K562 (cell line): ENCODE measurements around the gene SNRPA. TPM values are rescaled to one million over a fixed set of nuclear protein-coding genes. Genes with fewer than 3 reads are reported as not detected.

Experiments
- ATF3 ChIP-seq, 2 experiments: fragments of 450-650 bp in 1 of 2; sonication (generic) in 1 of 2; formaldehyde crosslinking in 1 of 2; IDR thresholded peaks in 1 of 2; conservative IDR thresholded peaks in 1 of 2; 2 replicates each; pipeline versions ENCODE4 v1.6.1 to v1.8.1; 2016 to 2023; ENCODE audit warnings: mild to moderate bottlenecking in 2 of 2, moderate library complexity in 2 of 2, inconsistent platforms in 1 of 2, missing genetic modification reagents in 1 of 2
- CCAR2 ChIP-seq: fragments of 200-400 bp; formaldehyde crosslinking; IDR thresholded peaks from 2 replicates; pipeline ENCODE4 v1.6.1; 2017; ENCODE audit warnings: mild to moderate bottlenecking, low read depth, low read length
- ESRRB ChIP-seq: fragments of 250-450 bp; sonication (Bioruptor Pico); IDR thresholded peaks from 2 replicates; pipeline ENCODE4 v1.5.0; 2020; ENCODE audit warnings: mild to moderate bottlenecking, moderate library complexity, borderline replicate concordance
- ETS1 ChIP-seq: conservative IDR thresholded peaks from 2 replicates; pipeline ENCODE4 v1.6.1; 2011; ENCODE audit warnings: low read depth, mild to moderate bottlenecking, low read length; ENCODE audit not compliant: control insufficient read depth
- HNRNPH1 ChIP-seq: fragments of 200-400 bp; formaldehyde crosslinking; optimal IDR thresholded peaks from 2 replicates; pipeline ENCODE3; 2017; ENCODE audit warnings: low read depth, mild to moderate bottlenecking, low read length, moderate library complexity
- HSF4 ChIP-seq: fragments of 250-450 bp; sonication (Bioruptor Pico); IDR thresholded peaks from 2 replicates; pipeline ENCODE4 v2.1.2; 2022; ENCODE audit warnings: mild to moderate bottlenecking, moderate library complexity, borderline replicate concordance
- KHSRP ChIP-seq: fragments of 450-650 bp; IDR thresholded peaks from 2 replicates; pipeline ENCODE4 v1.6.1; 2017
- PHF21A ChIP-seq: fragments of 450-650 bp; IDR thresholded peaks from 2 replicates; pipeline ENCODE4 v1.6.1; 2017; ENCODE audit warnings: low read depth, borderline replicate concordance
- SETDB1 ChIP-seq: IDR thresholded peaks from one replicate; pipeline ENCODE4 v1.6.1; 2012; ENCODE audit warnings: low read length, control low read depth, inconsistent platforms
- TCF7L2 ChIP-seq: fragments of 150-350 bp; IDR thresholded peaks from 2 replicates; pipeline ENCODE4 v1.6.1; 2016; ENCODE audit warnings: low read depth, mild to moderate bottlenecking, low read length, moderate library complexity
- ZNF3 ChIP-seq: fragments of 250-450 bp; sonication (Bioruptor Pico); IDR thresholded peaks from 2 replicates; pipeline ENCODE4 v1.5.0; 2021; ENCODE audit warnings: mild to moderate bottlenecking, moderate library complexity
- polyA plus RNA-seq, 8 experiments: library from polyadenylated mRNA; depleted of rRNA in 4 of 8; stranded (reverse) in 5 of 8; unstranded in 3 of 8; fragments of >200 nt; fragmentation: Nextera tagmentation in 2 of 8; fragmentation: Illumina TruSeq in 1 of 8; extraction: Ambion mirVana in 2 of 8; extraction: Trizol in 1 of 8; gene quantifications; 2 replicates each; pipeline versions ENCODE4 v1.2.1 to v1.2.3, GENCODE V29; 2011 to 2014; ENCODE audit warnings: inconsistent platforms in 1 of 8, missing spikeins in 1 of 8
- total RNA-seq, 7 experiments: library from RNA; depleted of rRNA in 6 of 7; stranded (reverse); fragments of >200 nt in 6 of 7; fragmentation: Illumina TruSeq in 2 of 7; extraction: Trizol in 2 of 7; gene quantifications; 2 replicates each; pipeline versions ENCODE4 v1.2.1 to v1.2.3, GENCODE V29; 2011 to 2021; ENCODE audit warnings: low replicate concordance in 1 of 7
- TF ChIP-seq, protein P1 (sequence below), 2 experiments: IDR thresholded peaks in 1 of 2; conservative IDR thresholded peaks in 1 of 2; 2 replicates each; pipeline ENCODE4 v1.6.1; 2016; ENCODE audit warnings: low read depth in 2 of 2, mild to moderate bottlenecking in 1 of 2, missing compliant biosample characterization in 1 of 2, missing genetic modification characterization in 1 of 2, moderate library complexity in 1 of 2
- TF ChIP-seq, protein P2 (sequence below): sonication (generic); formaldehyde crosslinking; IDR thresholded peaks from 2 replicates; pipeline ENCODE4 v1.8.1; 2023; ENCODE audit warnings: mild to moderate bottlenecking, missing genetic modification reagents
- TF ChIP-seq, protein P3 (sequence below): sonication (generic); IDR thresholded peaks from 2 replicates; pipeline ENCODE4 v1.6.1; 2016
- TF ChIP-seq, protein P4 (sequence below): fragments of 450-650 bp; IDR thresholded peaks from 2 replicates; pipeline ENCODE4 v1.6.1; 2017; ENCODE audit warnings: antibody characterized with exemption

Gene SNRPA
- total and polyA plus RNA-seq, 9 of the 15 experiments (the other 6 are each of a cell fraction or from before 2014, with no cell fraction given) = 16.3 to 311 (median 193) TPM

DNA sequence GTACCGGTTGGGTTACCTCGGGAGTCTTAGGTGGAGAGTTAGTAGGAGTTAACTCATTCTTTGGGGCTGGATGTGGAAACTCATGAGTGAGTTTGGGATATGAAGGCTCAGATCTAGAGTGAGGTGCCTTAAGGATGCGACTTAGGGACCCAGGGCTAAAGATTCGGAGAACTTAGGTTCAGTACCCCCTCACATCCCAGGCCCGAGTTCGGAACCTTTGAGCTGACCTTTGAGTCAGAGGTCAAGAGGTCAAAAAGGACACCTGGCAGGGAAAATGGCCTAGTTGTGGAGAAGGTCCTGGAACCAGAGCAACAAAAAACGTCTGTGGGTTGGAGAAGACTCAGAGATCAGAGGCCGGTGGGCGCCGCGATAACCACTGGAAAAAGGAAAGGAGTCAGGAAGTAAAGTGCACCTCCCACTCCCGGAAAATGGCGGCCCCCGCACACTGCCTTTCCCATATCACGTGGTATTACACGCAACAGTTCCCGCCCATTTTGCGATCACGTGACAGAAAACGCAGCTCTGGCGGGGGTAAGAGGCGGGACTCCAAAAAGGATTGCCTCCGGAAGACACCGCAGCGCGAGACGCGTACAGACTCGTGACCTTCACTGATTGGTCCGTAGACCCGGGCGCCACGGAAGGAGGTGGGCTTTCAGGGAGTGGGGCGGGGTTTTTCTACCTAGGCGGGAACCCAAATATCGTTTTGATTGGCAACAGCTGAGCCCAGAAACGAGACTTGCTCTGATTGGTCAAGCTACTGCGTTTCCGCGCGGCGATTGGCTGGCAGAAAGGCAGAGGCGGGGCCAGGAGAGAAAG is 737 bp upstream of the SNRPA start, which contains the start of gene ACTMAP (continued):
- TF ChIP-seq, protein P1, sequence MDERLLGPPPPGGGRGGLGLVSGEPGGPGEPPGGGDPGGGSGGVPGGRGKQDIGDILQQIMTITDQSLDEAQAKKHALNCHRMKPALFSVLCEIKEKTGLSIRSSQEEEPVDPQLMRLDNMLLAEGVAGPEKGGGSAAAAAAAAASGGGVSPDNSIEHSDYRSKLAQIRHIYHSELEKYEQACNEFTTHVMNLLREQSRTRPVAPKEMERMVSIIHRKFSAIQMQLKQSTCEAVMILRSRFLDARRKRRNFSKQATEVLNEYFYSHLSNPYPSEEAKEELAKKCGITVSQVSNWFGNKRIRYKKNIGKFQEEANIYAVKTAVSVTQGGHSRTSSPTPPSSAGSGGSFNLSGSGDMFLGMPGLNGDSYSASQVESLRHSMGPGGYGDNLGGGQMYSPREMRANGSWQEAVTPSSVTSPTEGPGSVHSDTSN (CRISPR knock-in tag; IDR thresholded peaks at IDR 0.05; ENCODE audit: low read depth) = no peak
- TF ChIP-seq, protein P1 (tag; conservative IDR thresholded peaks at IDR 0.05; ENCODE audit: low read depth) = 0 out of 2 replicates have a peak, but pooled peaks have one; percentile 22
- TF ChIP-seq CCAR2 (no peak), ATF3 (IDR thresholded peaks at IDR 0.05) (peak; percentile 72), ATF3 (CRISPR knock-in tag; conservative IDR thresholded peaks at IDR 0.05) (no peak), HSF4 (CRISPR knock-in tag) (no peak), HNRNPH1 (no peak), TCF7L2 (no peak; the same call in 1 of the 2 replicates), KHSRP (no peak), ZNF3 (CRISPR knock-in tag) (no peak), ETS1 (peak; percentile 55; the same call in 1 of the 2 replicates), PHF21A (peak; percentile 19; the same call in 1 of the 2 replicates), ESRRB (CRISPR knock-in tag) (0 out of 2 replicates have a peak, but pooled peaks have one; percentile 77), SETDB1 (no peak)
- TF ChIP-seq, protein P2, sequence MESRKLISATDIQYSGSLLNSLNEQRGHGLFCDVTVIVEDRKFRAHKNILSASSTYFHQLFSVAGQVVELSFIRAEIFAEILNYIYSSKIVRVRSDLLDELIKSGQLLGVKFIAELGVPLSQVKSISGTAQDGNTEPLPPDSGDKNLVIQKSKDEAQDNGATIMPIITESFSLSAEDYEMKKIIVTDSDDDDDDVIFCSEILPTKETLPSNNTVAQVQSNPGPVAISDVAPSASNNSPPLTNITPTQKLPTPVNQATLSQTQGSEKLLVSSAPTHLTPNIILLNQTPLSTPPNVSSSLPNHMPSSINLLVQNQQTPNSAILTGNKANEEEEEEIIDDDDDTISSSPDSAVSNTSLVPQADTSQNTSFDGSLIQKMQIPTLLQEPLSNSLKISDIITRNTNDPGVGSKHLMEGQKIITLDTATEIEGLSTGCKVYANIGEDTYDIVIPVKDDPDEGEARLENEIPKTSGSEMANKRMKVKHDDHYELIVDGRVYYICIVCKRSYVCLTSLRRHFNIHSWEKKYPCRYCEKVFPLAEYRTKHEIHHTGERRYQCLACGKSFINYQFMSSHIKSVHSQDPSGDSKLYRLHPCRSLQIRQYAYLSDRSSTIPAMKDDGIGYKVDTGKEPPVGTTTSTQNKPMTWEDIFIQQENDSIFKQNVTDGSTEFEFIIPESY = peak; percentile 41; the same call in 1 of the 2 replicates
- TF ChIP-seq, protein P3, sequence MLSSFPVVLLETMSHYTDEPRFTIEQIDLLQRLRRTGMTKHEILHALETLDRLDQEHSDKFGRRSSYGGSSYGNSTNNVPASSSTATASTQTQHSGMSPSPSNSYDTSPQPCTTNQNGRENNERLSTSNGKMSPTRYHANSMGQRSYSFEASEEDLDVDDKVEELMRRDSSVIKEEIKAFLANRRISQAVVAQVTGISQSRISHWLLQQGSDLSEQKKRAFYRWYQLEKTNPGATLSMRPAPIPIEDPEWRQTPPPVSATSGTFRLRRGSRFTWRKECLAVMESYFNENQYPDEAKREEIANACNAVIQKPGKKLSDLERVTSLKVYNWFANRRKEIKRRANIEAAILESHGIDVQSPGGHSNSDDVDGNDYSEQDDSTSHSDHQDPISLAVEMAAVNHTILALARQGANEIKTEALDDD = no peak
- TF ChIP-seq, protein P4, sequence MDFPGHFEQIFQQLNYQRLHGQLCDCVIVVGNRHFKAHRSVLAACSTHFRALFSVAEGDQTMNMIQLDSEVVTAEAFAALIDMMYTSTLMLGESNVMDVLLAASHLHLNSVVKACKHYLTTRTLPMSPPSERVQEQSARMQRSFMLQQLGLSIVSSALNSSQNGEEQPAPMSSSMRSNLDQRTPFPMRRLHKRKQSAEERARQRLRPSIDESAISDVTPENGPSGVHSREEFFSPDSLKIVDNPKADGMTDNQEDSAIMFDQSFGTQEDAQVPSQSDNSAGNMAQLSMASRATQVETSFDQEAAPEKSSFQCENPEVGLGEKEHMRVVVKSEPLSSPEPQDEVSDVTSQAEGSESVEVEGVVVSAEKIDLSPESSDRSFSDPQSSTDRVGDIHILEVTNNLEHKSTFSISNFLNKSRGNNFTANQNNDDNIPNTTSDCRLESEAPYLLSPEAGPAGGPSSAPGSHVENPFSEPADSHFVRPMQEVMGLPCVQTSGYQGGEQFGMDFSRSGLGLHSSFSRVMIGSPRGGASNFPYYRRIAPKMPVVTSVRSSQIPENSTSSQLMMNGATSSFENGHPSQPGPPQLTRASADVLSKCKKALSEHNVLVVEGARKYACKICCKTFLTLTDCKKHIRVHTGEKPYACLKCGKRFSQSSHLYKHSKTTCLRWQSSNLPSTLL = no peak
